GM23248 (cell line): ENCODE data around the gene PARD3B.

Experiments
- EZH2 ChIP-seq: fragments of 200-600 bp; sonication (generic); IDR thresholded peaks from 2 replicates; pipeline ENCODE4 v1.6.1; 2018; ENCODE audit warnings: antibody characterized with exemption, mild to moderate bottlenecking; ENCODE audit not compliant: insufficient read depth, poor library complexity, severe bottlenecking
- EZH2phosphoT487 ChIP-seq: fragments of 200-600 bp; sonication (generic); IDR thresholded peaks from 2 replicates; pipeline ENCODE4 v1.6.1; 2018; ENCODE audit warnings: antibody characterized with exemption, moderate library complexity, mild to moderate bottlenecking, low read depth; ENCODE audit not compliant: insufficient read depth

GRCh38 chr2:205428811-205429210, 883.5 kb downstream of the PARD3B start:
- TF ChIP-seq EZH2 (no peak), EZH2phosphoT487 (no peak)
